Measurements from ENCODE around the gene FTO. TPM values are rescaled to one million over a fixed set of nuclear protein-coding genes. Genes with fewer than 3 reads are reported as not detected.

FTO gene
- total and polyA plus RNA-seq, 2 of the 13 experiments (the other 11 are each of a cell fraction or from before 2014, with no cell fraction given): 41.6 to 55.8 TPM

DNA sequence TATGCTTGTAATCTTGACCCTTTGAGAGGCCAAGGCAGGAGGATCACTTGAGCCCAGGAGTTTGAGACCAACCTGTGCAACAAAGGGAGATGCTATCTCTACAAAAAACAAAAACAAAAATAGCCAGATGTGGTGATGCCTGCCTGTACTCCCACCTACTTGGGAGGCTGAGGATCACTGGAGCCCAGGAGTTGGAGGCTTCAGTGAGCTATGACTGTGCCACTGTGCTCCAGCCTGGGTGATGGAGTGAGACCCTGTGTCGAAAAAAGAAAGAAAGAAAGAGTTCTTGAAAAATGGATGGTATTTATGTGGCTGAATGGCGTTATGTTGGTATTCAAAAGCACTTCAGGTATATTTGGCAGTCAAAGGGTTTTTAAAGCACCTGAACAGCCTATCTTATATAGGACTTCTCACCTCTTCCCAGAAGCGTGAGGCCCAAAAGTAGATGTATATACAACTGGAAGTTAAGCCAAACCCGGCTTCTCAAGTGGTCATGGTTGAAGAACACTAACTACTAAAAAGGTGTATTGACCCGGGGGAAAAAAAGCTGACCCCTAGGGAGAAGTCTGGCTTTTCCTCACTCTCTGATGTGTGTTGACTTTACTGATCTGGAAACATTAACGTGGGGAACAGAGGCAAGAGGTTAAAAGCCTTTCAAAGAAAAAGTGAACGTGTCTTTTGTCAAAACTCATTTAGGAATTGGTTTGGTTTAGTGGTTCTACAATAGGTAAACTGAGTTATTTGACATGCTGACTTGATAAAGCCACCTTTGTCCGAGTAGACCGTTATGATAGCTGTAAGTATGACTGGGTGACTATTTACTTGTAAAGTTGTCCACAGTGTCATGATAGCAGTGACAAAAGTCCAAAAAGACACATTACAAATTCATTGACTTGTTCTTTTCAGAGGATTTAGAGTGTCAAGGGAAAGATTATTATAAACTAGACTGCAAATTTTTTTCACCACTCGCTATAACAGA lies 399.2 kb downstream of the FTO start (continued):
- TF ChIP-seq ZNF124 (CRISPR knock-in tag; IDR thresholded peaks at IDR 0.05) (peak; percentile 88), ZNF639 (CRISPR knock-in tag; conservative IDR thresholded peaks at IDR 0.05) (no peak), RBM22 (optimal IDR thresholded peaks at IDR 0.05; ENCODE audit: low read length) (no peak), ZNF883 (CRISPR knock-in tag; IDR thresholded peaks at IDR 0.05; ENCODE audit: not compliant biosample characterization) (no peak), ZNF766 (CRISPR knock-in tag; IDR thresholded peaks at IDR 0.05; ENCODE audit: borderline replicate concordance) (no peak), ATF4 (CRISPR knock-in tag; IDR thresholded peaks at IDR 0.05) (no peak), ZNF230 (CRISPR knock-in tag; IDR thresholded peaks at IDR 0.05) (no peak), NR2F1 (CRISPR knock-in tag; IDR thresholded peaks at IDR 0.05) (peak; percentile 62 to 85; a peak in 3 of 4 replicates), ZNF343 (CRISPR knock-in tag; IDR thresholded peaks at IDR 0.05) (no peak), FOXC1 (CRISPR knock-in tag; IDR thresholded peaks at IDR 0.05; ENCODE audit: borderline replicate concordance) (no peak), ZNF263 (CRISPR knock-in tag; IDR thresholded peaks at IDR 0.05) (0 out of 2 replicates have a peak, but pooled peaks have one; percentile 16), PHF20 (CRISPR knock-in tag; IDR thresholded peaks at IDR 0.05) (no peak), SNRNP70 (IDR thresholded peaks at IDR 0.05; ENCODE audit: low read depth, low read length) (no peak), ZNF513 (CRISPR knock-in tag; conservative IDR thresholded peaks at IDR 0.05) (no peak), RCOR2 (CRISPR knock-in tag; IDR thresholded peaks at IDR 0.05) (peak; percentile 88; the same call in 1 of the 2 replicates), ZNF747 (CRISPR knock-in tag; IDR thresholded peaks at IDR 0.05; ENCODE audit: borderline replicate concordance) (no peak), CCAR2 (optimal IDR thresholded peaks at IDR 0.05; ENCODE audit: low read depth, low read length) (no peak), BRCA1 (CRISPR knock-in tag; IDR thresholded peaks at IDR 0.05) (0 out of 2 replicates have a peak, but pooled peaks have one; percentile 80), HOXD1 (CRISPR knock-in tag; IDR thresholded peaks at IDR 0.05) (peak; percentile 75; the same call in 1 of the 2 replicates), ZNF792 (CRISPR knock-in tag; IDR thresholded peaks at IDR 0.05) (0 out of 2 replicates have a peak, but pooled peaks have one; percentile 64), GFI1 (CRISPR knock-in tag; IDR thresholded peaks at IDR 0.05; ENCODE audit: borderline replicate concordance) (peak; percentile 84), GATA4 (IDR thresholded peaks at IDR 0.05; ENCODE audit: borderline replicate concordance, low read depth) (peak; percentile 92)
- TF ChIP-seq, protein P1, sequence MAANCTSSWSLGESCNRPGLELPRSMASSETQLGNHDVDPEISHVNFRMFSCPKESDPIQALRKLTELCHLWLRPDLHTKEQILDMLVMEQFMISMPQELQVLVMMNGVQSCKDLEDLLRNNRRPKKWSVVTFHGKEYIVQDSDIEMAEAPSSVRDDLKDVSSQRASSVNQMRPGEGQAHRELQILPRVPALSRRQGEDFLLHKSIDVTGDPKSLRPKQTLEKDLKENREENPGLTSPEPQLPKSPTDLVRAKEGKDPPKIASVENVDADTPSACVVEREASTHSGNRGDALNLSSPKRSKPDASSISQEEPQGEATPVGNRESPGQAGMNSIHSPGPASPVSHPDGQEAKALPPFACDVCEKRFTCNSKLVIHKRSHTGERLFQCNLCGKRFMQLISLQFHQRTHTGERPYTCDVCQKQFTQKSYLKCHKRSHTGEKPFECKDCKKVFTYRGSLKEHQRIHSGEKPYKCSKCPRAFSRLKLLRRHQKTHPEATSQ (CRISPR knock-in tag; IDR thresholded peaks at IDR 0.05; ENCODE audit: borderline replicate concordance): 0 out of 2 replicates have a peak, but pooled peaks have one; percentile 57
- TF ChIP-seq, protein P2, sequence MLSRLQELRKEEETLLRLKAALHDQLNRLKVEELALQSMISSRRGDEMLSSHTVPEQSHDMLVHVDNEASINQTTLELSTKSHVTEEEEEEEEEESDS (CRISPR knock-in tag; IDR thresholded peaks at IDR 0.05; ENCODE audit: borderline replicate concordance): 0 out of 2 replicates have a peak, but pooled peaks have one; percentile 39
